Measurements from ENCODE around the gene ORM2.
"Not testable (repeated sequence)": the region's sequence is repeated elsewhere in the genome, so short reads cannot be mapped to it uniquely, and the experiment has no call there.

The ORM2 gene

DNA sequence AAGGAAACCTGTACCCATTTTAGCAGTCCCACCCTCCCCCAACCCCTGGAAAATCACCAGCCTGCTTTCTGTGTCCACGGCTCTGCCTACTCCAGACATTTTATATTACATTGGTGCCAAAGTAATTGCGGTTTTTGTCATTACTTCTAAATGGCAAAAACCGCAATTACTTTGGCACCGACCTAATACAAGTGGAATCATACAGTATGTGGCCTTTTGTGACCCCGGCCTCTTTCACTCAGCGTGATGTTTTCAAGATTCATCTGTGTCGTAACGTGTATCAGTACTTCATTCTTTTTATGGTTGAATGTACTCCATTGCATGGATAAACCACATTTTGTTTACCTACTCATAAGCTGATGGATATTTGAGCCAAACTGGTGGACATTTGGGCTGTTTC, 16.5 kb upstream of the ORM2 start:
- no peak for DNase-seq

- no peak for DNase-seq
Observed at GRCh38 chr9:114314256-114314867, 15.3 kb upstream of the ORM2 start.

GRCh38 chr9:114314881-114315722, 14.6 kb upstream of the ORM2 start:
- DNase-seq: peak in 2 of 56 donors; percentile 10 to 32

DNA sequence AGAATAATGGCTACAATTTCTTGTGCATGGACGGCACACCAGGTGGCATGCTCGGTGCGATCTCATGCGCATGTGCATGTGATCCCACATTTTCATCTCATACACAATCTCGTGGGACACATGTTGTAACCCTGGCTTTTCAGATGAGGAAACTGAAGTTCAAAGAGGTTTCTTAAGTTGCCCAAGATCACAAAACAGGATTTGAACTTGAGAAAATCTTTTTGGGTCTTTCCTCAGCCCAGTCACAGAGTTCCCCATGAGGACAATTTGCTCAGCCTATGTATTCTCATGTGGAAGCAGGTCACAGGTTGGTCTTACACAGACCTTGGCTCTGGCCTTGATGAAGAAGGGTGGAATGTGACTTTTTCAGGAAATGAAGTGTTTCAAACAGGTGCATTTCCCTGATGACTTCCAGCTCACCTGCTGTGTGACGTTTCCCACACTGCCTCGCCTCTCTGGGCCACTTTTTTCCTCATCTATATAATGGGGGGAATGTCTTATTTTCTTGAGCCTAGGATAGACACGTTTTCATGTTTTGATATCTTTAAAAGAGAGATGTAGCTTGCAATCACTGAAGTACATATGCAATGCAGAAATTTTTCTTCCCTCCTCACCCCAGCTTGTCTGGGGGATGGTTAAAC, 13.8 kb upstream of the ORM2 start:
- DNase-seq: no peak

- DNase-seq: no peak
Observed at GRCh38 chr9:114316605-114317230, 13.0 kb upstream of the ORM2 start.

DNA sequence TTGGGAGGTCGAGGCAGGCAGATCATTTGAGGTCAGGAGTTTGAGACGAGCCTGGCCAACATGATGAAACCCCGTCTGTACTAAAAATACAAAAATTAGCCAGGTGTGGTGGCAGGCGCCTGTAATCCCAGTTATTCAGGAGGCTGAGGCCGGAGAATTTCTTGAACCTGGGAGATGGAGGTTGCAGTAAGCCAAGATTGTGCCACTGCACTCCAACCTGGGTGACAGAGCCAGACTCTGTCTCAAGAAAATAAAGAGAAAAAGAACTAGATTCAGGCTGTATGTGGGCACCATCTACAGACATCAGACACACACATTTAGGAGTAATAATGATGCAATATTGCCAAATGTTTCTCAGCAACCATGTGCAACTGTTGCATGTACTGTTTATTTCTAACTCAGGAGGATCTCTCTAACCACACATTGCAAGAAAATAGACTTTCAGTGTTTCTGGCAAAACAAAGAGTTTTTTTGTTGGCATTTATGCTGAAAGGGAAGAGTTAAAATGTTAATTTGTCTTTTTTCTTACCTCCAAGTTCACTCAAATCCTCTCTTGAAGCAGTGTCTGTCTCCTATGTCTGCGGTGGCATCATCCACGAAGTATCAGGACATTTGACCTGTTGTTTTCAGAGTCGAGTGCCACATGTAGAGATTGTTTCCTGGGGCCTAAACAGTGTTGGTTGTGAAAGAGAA, 11.9 kb upstream of the ORM2 start:
- DNase-seq: no peak

- no peak for DNase-seq
Observed at GRCh38 chr9:114318416-114318815, 11.3 kb upstream of the ORM2 start.

GRCh38 chr9:114319147-114319546, 10.5 kb upstream of the ORM2 start:
- DNase-seq: no peak

GRCh38 chr9:114320710-114321109, 9.0 kb upstream of the ORM2 start:
- DNase-seq: not testable (repeated sequence)

GRCh38 chr9:114321759-114322158, 7.9 kb upstream of the ORM2 start:
- no peak for DNase-seq

DNA sequence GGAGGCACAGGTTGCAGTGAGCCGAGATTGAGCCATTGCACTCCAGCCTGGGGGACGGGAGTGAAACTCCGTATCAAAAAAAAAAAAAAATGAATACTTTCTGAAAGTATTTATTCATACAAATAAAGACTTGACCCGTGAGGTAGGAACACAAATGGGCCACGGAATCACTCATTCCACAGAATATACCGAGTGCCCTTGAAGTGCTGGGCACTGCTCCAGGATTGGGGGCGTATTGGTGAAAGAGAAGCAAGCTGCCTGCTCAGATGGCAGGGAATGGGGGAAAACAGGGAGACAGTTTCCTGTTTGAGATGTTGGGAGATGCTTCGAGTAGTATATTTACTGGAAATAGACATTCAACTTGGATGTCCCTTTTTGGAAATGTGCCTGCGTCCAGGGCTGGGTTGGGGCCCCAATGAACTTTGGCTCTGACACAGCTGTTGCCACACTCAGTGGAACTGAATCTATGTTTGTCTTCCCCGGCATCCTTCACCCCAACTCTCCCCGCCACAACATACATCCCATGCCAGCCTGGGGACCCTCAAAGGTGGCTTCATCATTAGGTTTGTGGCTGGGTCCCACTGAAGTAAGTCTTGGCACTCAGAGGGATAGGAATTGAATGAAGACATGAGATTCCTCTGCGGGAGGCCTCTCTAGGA, 7.4 kb upstream of the ORM2 start:
- peak in 3 of 56 donors; percentile 11 to 18 (median 18) for DNase-seq

DNA sequence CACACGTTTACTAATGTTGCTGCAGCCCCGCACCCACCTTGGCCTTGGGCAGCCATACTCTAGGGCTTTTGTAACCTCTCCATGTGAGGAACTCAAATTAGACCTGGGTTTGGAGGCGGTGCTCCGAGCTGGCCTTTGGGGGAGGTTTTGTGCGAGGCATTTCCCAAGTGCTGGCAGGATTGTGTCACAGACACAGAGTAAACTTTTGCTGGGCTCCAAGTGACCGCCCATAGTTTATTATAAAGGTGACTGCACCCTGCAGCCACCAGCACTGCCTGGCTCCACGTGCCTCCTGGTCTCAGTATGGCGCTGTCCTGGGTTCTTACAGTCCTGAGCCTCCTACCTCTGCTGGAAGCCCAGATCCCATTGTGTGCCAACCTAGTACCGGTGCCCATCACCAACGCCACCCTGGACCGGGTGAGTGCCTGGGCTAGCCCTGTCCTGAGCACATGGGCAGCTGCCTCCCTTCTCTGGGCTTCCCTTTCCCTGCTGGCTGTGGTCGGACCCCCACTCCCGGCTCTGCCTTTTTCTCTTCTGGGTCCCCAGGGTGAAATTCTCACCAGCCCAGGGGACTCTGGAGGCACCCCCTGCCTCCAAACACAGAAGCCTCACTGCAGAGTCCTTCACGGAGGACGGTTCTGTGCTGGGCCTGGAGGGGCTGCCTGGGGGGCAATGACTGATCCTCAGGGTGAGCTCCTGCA, 6.7 kb upstream of the ORM2 start, which contains the start of gene ORM1:
Gene ORM1, plus strand, starts transcription at position 268 of the 701 bp plus-strand sequence. Its CDS starts 36 bp downstream, at position 304.
- not testable (repeated sequence) for DNase-seq

DNA sequence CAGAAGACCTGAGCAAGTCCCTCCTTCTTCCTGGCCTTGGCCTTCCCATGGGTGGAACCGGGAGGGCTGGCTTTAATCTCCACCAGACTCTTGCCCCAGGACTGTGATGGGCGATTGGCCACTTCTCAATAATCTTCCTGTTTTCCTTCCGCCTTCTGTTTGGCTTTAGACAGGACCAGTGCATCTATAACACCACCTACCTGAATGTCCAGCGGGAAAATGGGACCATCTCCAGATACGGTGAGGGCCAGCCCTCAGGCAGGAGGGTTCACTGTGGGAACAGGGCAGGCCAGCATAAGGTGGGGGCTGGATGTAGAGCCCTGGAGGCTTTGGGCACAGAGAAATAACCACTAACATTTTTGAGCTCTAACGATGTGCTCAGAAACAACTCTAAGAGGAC, 5.8 kb upstream of the ORM2 start:
- DNase-seq: not testable (repeated sequence)

DNA sequence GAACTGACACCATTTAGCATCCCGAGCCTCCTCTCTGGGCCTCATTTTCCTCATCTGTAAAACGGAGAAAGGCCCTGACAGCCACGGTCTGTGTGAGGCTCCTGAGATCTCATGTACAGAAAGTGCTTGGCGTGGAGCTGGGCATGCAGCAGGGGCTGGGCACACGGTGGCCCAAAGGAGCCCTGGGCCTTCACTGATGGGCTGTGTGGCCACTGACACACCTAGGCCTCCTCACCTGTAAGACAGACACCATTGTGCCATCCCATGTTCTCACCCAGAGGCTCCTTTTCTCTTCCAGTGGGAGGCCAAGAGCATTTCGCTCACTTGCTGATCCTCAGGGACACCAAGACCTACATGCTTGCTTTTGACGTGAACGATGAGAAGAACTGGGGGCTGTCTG, 5.2 kb upstream of the ORM2 start:
- no peak for DNase-seq

DNA sequence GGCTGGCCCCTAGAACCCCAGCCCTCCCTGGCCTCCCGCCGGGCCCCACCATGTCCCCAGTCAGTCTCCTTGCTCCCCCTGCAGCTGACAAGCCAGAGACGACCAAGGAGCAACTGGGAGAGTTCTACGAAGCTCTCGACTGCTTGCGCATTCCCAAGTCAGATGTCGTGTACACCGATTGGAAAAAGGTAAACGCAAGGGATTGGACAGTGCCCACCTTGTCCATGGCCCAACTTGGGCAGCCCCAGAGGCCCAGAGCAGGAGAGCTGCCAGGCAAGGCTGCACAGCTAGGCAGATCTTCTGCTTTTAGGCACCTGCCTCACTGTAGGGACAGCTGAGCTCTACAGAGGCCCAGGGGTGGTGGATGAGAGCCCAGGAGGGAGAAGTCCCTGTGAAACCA, 4.7 kb upstream of the ORM2 start:
- not testable (repeated sequence) for DNase-seq

GRCh38 chr9:114325684-114326254, 3.9 kb upstream of the ORM2 start:
- DNase-seq: not testable (repeated sequence)

GRCh38 chr9:114327749-114328148, 1.9 kb upstream of the ORM2 start:
- DNase-seq: no peak

- not testable (repeated sequence) for DNase-seq
Observed at GRCh38 chr9:114328357-114328820, 1.3 kb upstream of the ORM2 start.

DNA sequence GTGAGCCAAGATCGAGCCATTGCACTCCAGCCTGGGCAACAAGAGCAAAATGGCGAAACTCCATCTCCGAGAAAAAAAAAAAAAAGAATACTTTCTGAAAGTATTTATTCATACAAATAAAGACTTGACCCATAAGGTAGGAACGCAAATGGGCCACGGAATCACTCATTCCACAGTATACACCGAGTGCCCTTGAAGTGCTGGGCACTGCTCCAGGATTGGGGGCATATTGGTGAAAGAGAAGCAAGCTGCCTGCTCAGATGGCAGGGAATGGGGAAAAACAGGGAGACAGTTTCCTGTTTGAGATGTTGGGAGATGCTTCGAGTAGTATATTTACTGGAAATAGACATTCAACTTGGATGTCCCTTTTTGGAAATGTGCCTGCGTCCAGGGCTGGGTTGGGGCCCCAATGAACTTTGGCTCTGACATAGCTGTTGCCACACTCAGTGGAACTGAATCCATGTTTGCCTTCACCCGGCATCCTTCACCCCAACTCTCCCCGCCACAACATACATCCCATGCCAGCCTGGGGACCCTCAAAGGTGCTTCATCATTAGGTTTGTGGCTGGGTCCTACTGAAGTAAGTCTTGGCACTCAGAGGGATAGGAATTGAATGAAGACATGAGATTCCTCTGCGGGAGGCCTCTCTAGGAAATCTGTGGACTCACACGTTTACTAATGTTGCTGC, 588 bp upstream of the ORM2 start:
- DNase-seq: not testable (repeated sequence)
